NCI-H226 (cell line): Measurements from ENCODE around the gene TNP1.

Experiments
- DNase-seq: peaks from one replicate; pipeline ENCODE4 v3.0.0-alpha.2; 2015

TNP1 gene

GRCh38 chr2:216837740-216838139 lies 22.1 kb downstream of the TNP1 start:
- DNase-seq, result no peak

GRCh38 chr2:216833061-216833460 lies 26.8 kb downstream of the TNP1 start:
- DNase-seq, result no peak

GRCh38 chr2:216830346-216830745 lies 29.5 kb downstream of the TNP1 start:
- DNase-seq, result no peak

- peak; percentile 4 for DNase-seq
Observed at GRCh38 chr2:216829533-216829932, 30.3 kb downstream of the TNP1 start.

- DNase-seq, result no peak
Observed at GRCh38 chr2:216827073-216827720, 32.7 kb downstream of the TNP1 start.

GRCh38 chr2:216822470-216822869 lies 37.4 kb downstream of the TNP1 start:
- DNase-seq, result no peak

GRCh38 chr2:216820709-216821108 lies 39.2 kb downstream of the TNP1 start:
- no peak for DNase-seq

- DNase-seq, result no peak
Observed at GRCh38 chr2:216819766-216820165, 40.1 kb downstream of the TNP1 start.

GRCh38 chr2:216819055-216819454 lies 40.8 kb downstream of the TNP1 start:
- no peak for DNase-seq

- DNase-seq, result no peak
Observed at GRCh38 chr2:216810399-216811160, 49.3 kb downstream of the TNP1 start.
